NCI-H226 (cell line): ENCODE measurements around the gene BRMS1L.

Experiments used
- DNase-seq: peaks from one replicate; pipeline ENCODE4 v3.0.0-alpha.2; 2015

Gene BRMS1L

GRCh38 chr14:35866595-35867279 is 40.6 kb downstream of the BRMS1L start:
- no peak for DNase-seq

- DNase-seq: no peak
These were observed 41.1 kb downstream of the BRMS1L start for GRCh38 chr14:35867280-35867629.

- DNase-seq: no peak
These were observed 49.2 kb downstream of the BRMS1L start for GRCh38 chr14:35875296-35875695.

- peak; percentile 72 for DNase-seq
These were observed 51.1 kb downstream of the BRMS1L start for GRCh38 chr14:35877276-35877675.

- DNase-seq: peak; percentile 75
These were observed 52.4 kb downstream of the BRMS1L start for GRCh38 chr14:35878272-35879150.

- no peak for DNase-seq
These were observed 53.1 kb downstream of the BRMS1L start for GRCh38 chr14:35879151-35879648.

GRCh38 chr14:35879654-35880249 is 53.6 kb downstream of the BRMS1L start:
- no peak for DNase-seq

- DNase-seq: no peak
These were observed 55.1 kb downstream of the BRMS1L start for GRCh38 chr14:35881280-35881679.

GRCh38 chr14:35883677-35884293 is 57.6 kb downstream of the BRMS1L start:
- DNase-seq: no peak

- no peak for DNase-seq
These were observed 64.2 kb downstream of the BRMS1L start for GRCh38 chr14:35890308-35890707.

- DNase-seq: no peak
These were observed 69.1 kb downstream of the BRMS1L start for GRCh38 chr14:35895256-35895655.

- no peak for DNase-seq
These were observed 71.5 kb downstream of the BRMS1L start for GRCh38 chr14:35897616-35898111.

GRCh38 chr14:35898217-35898775 is 72.2 kb downstream of the BRMS1L start:
- DNase-seq: no peak

GRCh38 chr14:35900741-35901140 is 74.6 kb downstream of the BRMS1L start:
- no peak for DNase-seq

- no peak for DNase-seq
These were observed 83.5 kb downstream of the BRMS1L start for GRCh38 chr14:35909665-35910064.

GRCh38 chr14:35910191-35910590 is 84.1 kb downstream of the BRMS1L start:
- no peak for DNase-seq

- no peak for DNase-seq
These were observed 85.0 kb downstream of the BRMS1L start for GRCh38 chr14:35911097-35911496.

- DNase-seq: no peak
These were observed 89.0 kb downstream of the BRMS1L start for GRCh38 chr14:35915185-35915584.

GRCh38 chr14:35915775-35916174 is 89.6 kb downstream of the BRMS1L start:
- DNase-seq: no peak
